SK-N-MC (cell line): ENCODE data around the gene OR1Q1.

Source experiments
- DNase-seq: peaks from one replicate; pipeline ENCODE4 v3.0.0-alpha.2; 2011; ENCODE audit warnings: low read depth, low spot score
- H3K27ac ChIP-seq: fragments of 200-600 bp; sonication (generic); 2 replicates; pipeline ENCODE4 v1.5.1; 2016; ENCODE audit warnings: mixed run types
- H3K36me3 ChIP-seq: fragments of 200-600 bp; sonication (generic); 2 replicates; pipeline ENCODE4 v1.6.1; 2017; ENCODE audit warnings: antibody characterized with exemption, low read length, mixed read lengths; ENCODE audit not compliant: insufficient read depth
- H3K4me3 ChIP-seq: fragments of 200-600 bp; sonication (generic); 2 replicates; pipeline ENCODE4 v1.5.1; 2016
- H3K9ac ChIP-seq: fragments of 200-600 bp; sonication (generic); 2 replicates; pipeline ENCODE4 v1.8.0; 2017; ENCODE audit warnings: mixed run types, mixed read lengths; ENCODE audit not compliant: insufficient read length
- H3K9me3 ChIP-seq: fragments of 200-600 bp; sonication (generic); 2 replicates; pipeline ENCODE4 v1.6.1; 2017; ENCODE audit warnings: low read depth, mild to moderate bottlenecking, antibody characterized with exemption, low read length, moderate library complexity, mixed read lengths
- EZH2 ChIP-seq: fragments of 200-600 bp; sonication (generic); IDR thresholded peaks from one replicate; pipeline ENCODE4 v1.6.1; 2017; ENCODE audit warnings: antibody characterized with exemption
- FOXP2 ChIP-seq: optimal IDR thresholded peaks from 2 replicates; pipeline ENCODE3; 2011; ENCODE audit warnings: mild to moderate bottlenecking, moderate library complexity; ENCODE audit not compliant: insufficient read depth; ENCODE audit errors: extremely low read length, control extremely low read depth
- POLR2AphosphoS5 ChIP-seq: IDR thresholded peaks from 2 replicates; pipeline ENCODE4 v1.6.1; 2012; ENCODE audit warnings: mild to moderate bottlenecking, low read depth, low read length, borderline replicate concordance

Gene OR1Q1

DNA sequence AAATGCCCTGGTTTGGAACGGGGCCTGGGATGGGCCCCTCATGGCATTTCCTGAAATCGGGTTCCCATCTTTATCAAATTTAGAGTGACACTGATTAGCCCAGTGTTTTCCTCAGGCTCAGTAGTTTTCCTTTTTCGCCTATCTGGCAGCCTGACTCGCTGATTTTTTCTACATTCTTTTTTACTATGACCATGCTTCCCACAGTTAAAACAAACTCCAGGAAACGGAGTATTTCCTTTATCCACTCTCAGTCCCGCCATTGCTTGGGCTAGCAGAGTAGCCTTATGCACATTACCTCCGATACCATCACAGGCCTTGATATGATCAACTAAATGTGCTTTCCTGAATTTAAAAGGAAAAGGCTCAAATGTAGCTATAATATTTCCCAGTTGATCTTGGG is 5.5 kb downstream of the OR1Q1 start:
- no peak overlapping the region for H3K4me3 ChIP-seq
- H3K9me3 ChIP-seq: no peaks in the 10 kb centered on the region
- no peak overlapping the region for H3K27ac ChIP-seq
- no peak for TF ChIP-seq FOXP2
- no peak for TF ChIP-seq POLR2AphosphoS5
- no peak for TF ChIP-seq EZH2
- DNase-seq: no peak
- no peak overlapping the region for H3K9ac ChIP-seq
- no peaks in the 10 kb centered on the region for H3K36me3 ChIP-seq

DNA sequence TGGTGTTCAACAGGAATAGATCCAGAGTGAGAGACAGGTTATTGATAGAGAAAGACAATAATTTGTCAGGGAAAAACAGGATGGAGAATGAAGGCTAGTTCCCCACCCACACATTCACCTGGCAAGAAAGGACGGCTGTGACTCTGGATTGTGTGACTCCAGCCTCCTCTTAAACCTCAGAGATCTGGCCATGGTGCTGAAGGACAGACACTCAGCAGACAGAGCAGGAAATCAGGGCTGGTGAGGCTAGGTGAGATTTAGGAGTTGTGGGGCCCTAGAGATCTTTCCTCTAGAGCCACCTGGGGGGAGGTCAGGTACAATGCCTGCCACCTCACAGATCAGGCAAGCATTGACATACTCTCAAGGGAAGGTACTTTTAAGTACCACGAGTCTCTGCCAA is 27.7 kb downstream of the OR1Q1 start:
- no peaks in the 10 kb centered on the region for H3K36me3 ChIP-seq
- no peak overlapping the region for H3K4me3 ChIP-seq
- no peaks in the 10 kb centered on the region for H3K9me3 ChIP-seq
- no peak overlapping the region for H3K27ac ChIP-seq
- no peak overlapping the region for H3K9ac ChIP-seq
- no peak for DNase-seq
- TF ChIP-seq POLR2AphosphoS5 (no peak), FOXP2 (no peak), EZH2 (no peak)

DNA sequence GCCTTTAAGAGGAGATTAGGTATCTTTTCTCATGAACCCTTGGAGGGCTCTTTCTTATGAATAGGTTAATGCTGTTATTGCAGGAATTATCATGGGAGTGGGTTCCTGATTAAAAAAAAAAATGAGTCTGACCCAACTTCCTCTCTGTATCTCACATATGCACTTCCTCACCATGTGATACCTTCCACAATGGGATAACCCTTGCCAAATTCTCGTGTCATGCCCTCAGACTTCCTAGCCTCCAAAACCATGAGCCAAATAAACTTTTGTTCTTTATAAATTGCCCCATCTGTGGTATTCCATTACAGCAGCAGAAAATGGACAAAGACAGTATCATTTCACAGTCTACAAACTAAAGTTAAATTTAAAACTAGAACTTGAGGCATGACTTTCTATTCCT is 41.8 kb downstream of the OR1Q1 start:
- H3K9ac ChIP-seq: no peak overlapping the region
- H3K27ac ChIP-seq: no peak overlapping the region
- H3K9me3 ChIP-seq: no peaks in the 10 kb centered on the region
- H3K4me3 ChIP-seq: no peak overlapping the region
- DNase-seq: no peak
- no peak for TF ChIP-seq EZH2
- no peaks in the 10 kb centered on the region for H3K36me3 ChIP-seq

DNA sequence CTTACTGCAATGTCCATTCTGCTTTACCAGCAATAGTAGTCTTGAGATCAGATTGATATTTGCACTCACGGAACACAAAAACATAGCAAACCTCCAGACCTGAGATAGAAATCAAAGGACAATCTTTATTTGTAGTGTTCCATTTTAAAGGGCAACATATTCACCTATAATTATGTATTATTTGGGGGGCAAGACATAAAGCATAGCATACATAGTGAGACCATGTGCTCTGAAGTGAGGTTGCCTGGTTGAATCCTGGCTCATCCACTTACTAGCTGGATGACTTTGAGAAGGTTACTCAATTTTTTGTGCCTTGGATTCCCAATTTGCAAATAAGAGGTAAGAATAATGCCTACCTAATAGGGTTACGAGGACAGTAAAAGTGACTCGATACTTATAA is 43.0 kb downstream of the OR1Q1 start, which contains the start of gene OR1B1:
OR1B1 (minus strand) TSS at position 101 of the 400 bp plus-strand sequence.
- H3K27ac ChIP-seq: no peak within 1 kb of the TSS
- no peak within 1 kb of the TSS for H3K9ac ChIP-seq
- no peaks in the 10 kb centered on the region for H3K9me3 ChIP-seq
- H3K4me3 ChIP-seq: no peak within 1 kb of the TSS
- TF ChIP-seq POLR2AphosphoS5 (no peak), FOXP2 (no peak), EZH2 (no peak)
- H3K36me3 ChIP-seq: no peaks in the 10 kb centered on the region
- no peak for DNase-seq

DNA sequence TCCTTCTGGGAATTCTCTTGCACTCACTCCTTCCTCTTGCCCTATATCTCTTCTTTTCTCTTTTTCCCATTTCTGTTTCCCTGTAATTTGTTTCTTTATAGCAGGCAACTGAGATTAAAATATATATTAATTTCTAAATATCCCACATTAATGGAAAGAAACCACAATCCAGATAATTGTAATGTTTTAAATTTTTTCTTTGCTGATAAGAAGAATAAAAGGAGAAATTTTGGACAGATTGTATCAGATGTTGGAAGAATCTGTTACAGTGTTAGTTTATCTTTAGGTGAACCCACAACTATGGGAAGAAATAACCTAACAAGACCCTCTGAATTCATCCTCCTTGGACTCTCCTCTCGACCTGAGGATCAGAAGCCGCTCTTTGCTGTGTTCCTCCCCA is 46.9 kb downstream of the OR1Q1 start, which contains the start of gene OR1L1:
OR1L1 (plus strand) TSS at position 301 of the 400 bp plus-strand sequence; CDS start at position 301, 0 bp downstream.
- DNase-seq: no peak
- Histone ChIP-seq H3K4me3 (no peak within 1 kb of the TSS), H3K9me3 (no peaks in the 10 kb centered on the region), H3K9ac (no peak within 1 kb of the TSS), H3K27ac (no peak within 1 kb of the TSS), H3K36me3 (no peaks in the 10 kb centered on the region)
- TF ChIP-seq POLR2AphosphoS5 (no peak), FOXP2 (no peak), EZH2 (no peak)
